Keratinocyte (primary cell): ENCODE data around the gene CACNA1C. TPM values are rescaled to one million over a fixed set of nuclear protein-coding genes. Genes with fewer than 3 reads are reported as not detected.

Source experiments
- DNase-seq: peaks from one replicate; pipeline ENCODE4 v3.0.0-alpha.2; 2011; ENCODE audit warnings: low read depth, missing footprints, low spot score
- FAIRE-seq: peaks from 2 replicates; lab custom pipeline; 2011; peaks lifted over from hg19 to GRCh38; lab: Jason Lieb, UNC
- H2AFZ ChIP-seq: 2 replicates; pipeline ENCODE4 v1.6.0; 2012; ENCODE audit warnings: low read length, control low read depth, inconsistent platforms; ENCODE audit not compliant: control insufficient read depth
- H3K27ac ChIP-seq: 2 replicates; pipeline ENCODE4 v1.5.1; 2011; ENCODE audit warnings: low read length; ENCODE audit not compliant: control insufficient read depth, insufficient read depth
- H3K27me3 ChIP-seq: 3 replicates; pipeline ENCODE4 v1.6.0; 2011; ENCODE audit warnings: low read length; ENCODE audit not compliant: control insufficient read depth, insufficient read depth; ENCODE audit errors: extremely low read depth
- H3K36me3 ChIP-seq, 2 experiments: 2 replicates in 1 of 2; 3 replicates in 1 of 2; pipeline ENCODE4 v1.5.1; 2011; ENCODE audit warnings: low read length in 2 of 2, mild to moderate bottlenecking in 1 of 2; ENCODE audit not compliant: control insufficient read depth in 2 of 2, insufficient read depth in 2 of 2; ENCODE audit errors: extremely low read depth in 1 of 2
- H3K4me1 ChIP-seq: 3 replicates; pipeline ENCODE4 v1.5.1; 2011; ENCODE audit warnings: low read length; ENCODE audit not compliant: control insufficient read depth, insufficient read depth; ENCODE audit errors: extremely low read depth
- H3K4me2 ChIP-seq: 3 replicates; pipeline ENCODE4 v1.6.0; 2011; ENCODE audit warnings: low read depth, low read length; ENCODE audit not compliant: control insufficient read depth, insufficient read depth; ENCODE audit errors: extremely low read depth
- H3K4me3 ChIP-seq, 3 experiments: fragments of 200-600 bp in 1 of 3; sonication (generic) in 1 of 3; 2 replicates in 2 of 3; 3 replicates in 1 of 3; pipeline ENCODE4 v1.5.1; 2011 to 2016; ENCODE audit warnings: low read length in 3 of 3, mild to moderate bottlenecking in 3 of 3, control low read depth in 2 of 3, inconsistent platforms in 1 of 3, low read depth in 1 of 3, mixed read lengths in 1 of 3, mixed run types in 1 of 3, moderate library complexity in 1 of 3; ENCODE audit not compliant: control insufficient read depth in 2 of 3, insufficient read depth in 2 of 3; ENCODE audit errors: extremely low read depth in 1 of 3
- H3K79me2 ChIP-seq: 2 replicates; pipeline ENCODE4 v1.6.0; 2012; ENCODE audit warnings: low read length; ENCODE audit not compliant: control insufficient read depth, insufficient read depth
- H3K9ac ChIP-seq: 3 replicates; pipeline ENCODE4 v1.6.0; 2011; ENCODE audit warnings: low read length; ENCODE audit not compliant: control insufficient read depth, insufficient read depth; ENCODE audit errors: extremely low read depth
- H3K9me1 ChIP-seq: 3 replicates; pipeline ENCODE4 v1.6.0; 2011; ENCODE audit warnings: low read length; ENCODE audit not compliant: control insufficient read depth, insufficient read depth; ENCODE audit errors: extremely low read depth
- H3K9me3 ChIP-seq: 2 replicates; pipeline ENCODE4 v1.5.1; 2012; ENCODE audit warnings: low read depth, low read length; ENCODE audit not compliant: control insufficient read depth
- H4K20me1 ChIP-seq: 3 replicates; pipeline ENCODE4 v1.6.0; 2011; ENCODE audit warnings: low read length; ENCODE audit not compliant: control insufficient read depth, insufficient read depth; ENCODE audit errors: extremely low read depth
- EZH2 ChIP-seq: IDR thresholded peaks from one replicate; pipeline ENCODE4 v1.6.1; 2012; ENCODE audit warnings: inconsistent platforms, mild to moderate bottlenecking, low read length, moderate library complexity
- dilution Hi-C: fragments of 300-500 bp; cut with MboI; formaldehyde crosslinking; loops from one replicate; pipeline ENCODE4 v1.7.0; 2020; ENCODE audit warnings: low sequenced_read_pairs; ENCODE audit not compliant: extremely low pct_ligation_motif_present
- polyA plus RNA-seq, 5 experiments: library from polyadenylated mRNA; depleted of rRNA in 3 of 5; stranded (reverse) in 3 of 5; stranded (forward) in 1 of 5; unstranded in 1 of 5; fragments of >200 nt; gene quantifications; 1 replicate in 1 of 5; 2 replicates in 3 of 5; 3 replicates in 1 of 5; pipeline versions ENCODE4 v1.2.1 to v1.2.3, GENCODE V29; 2011 to 2012; ENCODE audit warnings: missing spikeins in 2 of 5, low read depth in 1 of 5, low replicate concordance in 1 of 5
- TF ChIP-seq, protein P1 (sequence below), 3 experiments: IDR thresholded peaks in 1 of 3; conservative IDR thresholded peaks in 1 of 3; optimal IDR thresholded peaks in 1 of 3; 2 replicates in 2 of 3; 3 replicates in 1 of 3; pipeline versions ENCODE3 to v1.5.1; 2011; ENCODE audit warnings: low read length in 3 of 3, mild to moderate bottlenecking in 3 of 3, moderate library complexity in 2 of 3, control low read depth in 1 of 3, inconsistent platforms in 1 of 3; ENCODE audit not compliant: insufficient read depth in 2 of 3; ENCODE audit errors: extremely low read depth in 1 of 3

Gene CACNA1C
- polyA plus RNA-seq, 1 donor (not counting 4 experiments of a cell fraction or from before 2014, with no cell fraction given) = not detected

- FAIRE-seq = no peak
- no peaks in the 10 kb centered on the region for H3K9me1 ChIP-seq
- no peaks in the 10 kb centered on the region for H4K20me1 ChIP-seq
- dilution Hi-C loops = no loop called here
- H3K4me2 ChIP-seq = no peak overlapping the region
- no peak overlapping the region for H3K4me3 ChIP-seq
- H3K27ac ChIP-seq = no peak overlapping the region
- H3K9me3 ChIP-seq = no peaks in the 10 kb centered on the region
- H3K79me2 ChIP-seq = no peaks in the 10 kb centered on the region
- no peak overlapping the region for H2AFZ ChIP-seq
- no peaks in the 10 kb centered on the region for H3K36me3 ChIP-seq
- H3K27me3 ChIP-seq = no peaks in the 10 kb centered on the region
- TF ChIP-seq, protein P1, sequence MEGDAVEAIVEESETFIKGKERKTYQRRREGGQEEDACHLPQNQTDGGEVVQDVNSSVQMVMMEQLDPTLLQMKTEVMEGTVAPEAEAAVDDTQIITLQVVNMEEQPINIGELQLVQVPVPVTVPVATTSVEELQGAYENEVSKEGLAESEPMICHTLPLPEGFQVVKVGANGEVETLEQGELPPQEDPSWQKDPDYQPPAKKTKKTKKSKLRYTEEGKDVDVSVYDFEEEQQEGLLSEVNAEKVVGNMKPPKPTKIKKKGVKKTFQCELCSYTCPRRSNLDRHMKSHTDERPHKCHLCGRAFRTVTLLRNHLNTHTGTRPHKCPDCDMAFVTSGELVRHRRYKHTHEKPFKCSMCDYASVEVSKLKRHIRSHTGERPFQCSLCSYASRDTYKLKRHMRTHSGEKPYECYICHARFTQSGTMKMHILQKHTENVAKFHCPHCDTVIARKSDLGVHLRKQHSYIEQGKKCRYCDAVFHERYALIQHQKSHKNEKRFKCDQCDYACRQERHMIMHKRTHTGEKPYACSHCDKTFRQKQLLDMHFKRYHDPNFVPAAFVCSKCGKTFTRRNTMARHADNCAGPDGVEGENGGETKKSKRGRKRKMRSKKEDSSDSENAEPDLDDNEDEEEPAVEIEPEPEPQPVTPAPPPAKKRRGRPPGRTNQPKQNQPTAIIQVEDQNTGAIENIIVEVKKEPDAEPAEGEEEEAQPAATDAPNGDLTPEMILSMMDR (optimal IDR thresholded peaks at IDR 0.05 in 1 of 3, IDR thresholded peaks at IDR 0.05 in 1 of 3, conservative IDR thresholded peaks at IDR 0.05 in 1 of 3; ENCODE audit: extremely low read depth in 1 of 3, insufficient read depth in 2 of 3, low read length in 3 of 3) = no peak
- no peak for TF ChIP-seq EZH2
- no peak for DNase-seq
- H3K9ac ChIP-seq = no peak overlapping the region
- no peaks in the 10 kb centered on the region for H3K4me1 ChIP-seq
Measured at GRCh38 chr12:2466211-2466610, 413.4 kb downstream of the CACNA1C start.

GRCh38 chr12:2467447-2468195 is 414.8 kb downstream of the CACNA1C start:
- Histone ChIP-seq H3K9ac (no peak overlapping the region), H4K20me1 (no peaks in the 10 kb centered on the region), H3K79me2 (no peaks in the 10 kb centered on the region), H3K27me3 (no peaks in the 10 kb centered on the region), H3K9me1 (no peaks in the 10 kb centered on the region), H3K4me3 (no peak overlapping the region), H3K4me2 (no peak overlapping the region), H3K4me1 (no peaks in the 10 kb centered on the region), H3K9me3 (no peaks in the 10 kb centered on the region), H3K27ac (no peak overlapping the region), H3K36me3 (no peaks in the 10 kb centered on the region), H2AFZ (no peak overlapping the region)
- dilution Hi-C loops = no loop called here
- FAIRE-seq (no peak), DNase-seq (no peak)
- TF ChIP-seq, protein P1 (optimal IDR thresholded peaks at IDR 0.05 in 1 of 3, IDR thresholded peaks at IDR 0.05 in 1 of 3, conservative IDR thresholded peaks at IDR 0.05 in 1 of 3; ENCODE audit: extremely low read depth in 1 of 3, insufficient read depth in 2 of 3, low read length in 3 of 3) = no peak
- TF ChIP-seq EZH2 = no peak
